K562 (cell line): ENCODE data around the gene SLC12A4. TPM values are rescaled to one million over a fixed set of nuclear protein-coding genes. Genes with fewer than 3 reads are reported as not detected.
A peak's percentile ranks its signal among the peaks of the same experiment; 100 is the strongest.

Source experiments
- DMBX1 ChIP-seq: fragments of 250-450 bp; sonication (Bioruptor Pico); IDR thresholded peaks from 2 replicates; pipeline ENCODE4 v1.8.0; 2022; ENCODE audit warnings: inconsistent platforms, mild to moderate bottlenecking, moderate library complexity, borderline replicate concordance
- FOXA3 ChIP-seq, 2 experiments: fragments of 450-650 bp in 1 of 2; sonication (generic) in 1 of 2; formaldehyde crosslinking; IDR thresholded peaks in 1 of 2; conservative IDR thresholded peaks in 1 of 2; 2 replicates each; pipeline versions ENCODE4 v1.4.0 to v1.8.0; 2020 to 2022; ENCODE audit warnings: mild to moderate bottlenecking in 2 of 2, missing genetic modification reagents in 1 of 2
- GTF2F1 ChIP-seq: IDR thresholded peaks from 2 replicates; pipeline ENCODE4 v1.6.1; 2011; ENCODE audit warnings: low read depth, low read length, improper control_type of control experiment
- MAFF ChIP-seq: IDR thresholded peaks from 2 replicates; pipeline ENCODE4 v1.6.1; 2012; ENCODE audit warnings: low read length, improper control_type of control experiment
- OTX1 ChIP-seq: fragments of 450-650 bp; formaldehyde crosslinking; IDR thresholded peaks from 2 replicates; pipeline ENCODE4 v1.4.0; 2022; ENCODE audit warnings: mild to moderate bottlenecking
- ZNF347 ChIP-seq: fragments of 450-650 bp; formaldehyde crosslinking; IDR thresholded peaks from 2 replicates; pipeline ENCODE4 v1.4.0; 2020; ENCODE audit warnings: low read depth, mild to moderate bottlenecking, moderate library complexity
- ZSCAN29 ChIP-seq: fragments of 450-650 bp; IDR thresholded peaks from 2 replicates; pipeline ENCODE4 v1.6.1; 2017
- polyA plus RNA-seq, 8 experiments: library from polyadenylated mRNA; depleted of rRNA in 4 of 8; stranded (reverse) in 5 of 8; unstranded in 3 of 8; fragments of >200 nt; fragmentation: Nextera tagmentation in 2 of 8; fragmentation: Illumina TruSeq in 1 of 8; extraction: Ambion mirVana in 2 of 8; extraction: Trizol in 1 of 8; gene quantifications; 2 replicates each; pipeline versions ENCODE4 v1.2.1 to v1.2.3, GENCODE V29; 2011 to 2014; ENCODE audit warnings: inconsistent platforms in 1 of 8, missing spikeins in 1 of 8
- total RNA-seq, 7 experiments: library from RNA; depleted of rRNA in 6 of 7; stranded (reverse); fragments of >200 nt in 6 of 7; fragmentation: Illumina TruSeq in 2 of 7; extraction: Trizol in 2 of 7; gene quantifications; 2 replicates each; pipeline versions ENCODE4 v1.2.1 to v1.2.3, GENCODE V29; 2011 to 2021; ENCODE audit warnings: low replicate concordance in 1 of 7
- TF ChIP-seq, protein P1 (sequence below): sonication (generic); formaldehyde crosslinking; IDR thresholded peaks from 2 replicates; pipeline ENCODE4 v1.8.1; 2023; ENCODE audit warnings: mild to moderate bottlenecking, missing genetic modification reagents, moderate library complexity
- TF ChIP-seq, protein P2 (sequence below): sonication (generic); formaldehyde crosslinking; IDR thresholded peaks from 2 replicates; pipeline ENCODE4 v1.8.1; 2022; ENCODE audit warnings: missing genetic modification reagents
- TF ChIP-seq, protein P3 (sequence below): fragments of 250-450 bp; sonication (Bioruptor Pico); IDR thresholded peaks from 2 replicates; pipeline ENCODE4 v1.4.0; 2020; ENCODE audit warnings: mild to moderate bottlenecking, moderate library complexity, borderline replicate concordance
- TF ChIP-seq, protein P4 (sequence below): fragments of 450-650 bp; formaldehyde crosslinking; IDR thresholded peaks from 2 replicates; pipeline ENCODE4 v1.4.0; 2020; ENCODE audit warnings: mild to moderate bottlenecking, mixed read lengths
- TF ChIP-seq, protein P5 (sequence below): fragments of 250-450 bp; sonication (Bioruptor Pico); IDR thresholded peaks from 2 replicates; pipeline ENCODE4 v1.9.0; 2021; ENCODE audit warnings: mild to moderate bottlenecking

The SLC12A4 gene
- total and polyA plus RNA-seq, 9 of the 15 experiments (the other 6 are each of a cell fraction or from before 2014, with no cell fraction given) = 0.75 to 43.5 (median 15.0) TPM

DNA sequence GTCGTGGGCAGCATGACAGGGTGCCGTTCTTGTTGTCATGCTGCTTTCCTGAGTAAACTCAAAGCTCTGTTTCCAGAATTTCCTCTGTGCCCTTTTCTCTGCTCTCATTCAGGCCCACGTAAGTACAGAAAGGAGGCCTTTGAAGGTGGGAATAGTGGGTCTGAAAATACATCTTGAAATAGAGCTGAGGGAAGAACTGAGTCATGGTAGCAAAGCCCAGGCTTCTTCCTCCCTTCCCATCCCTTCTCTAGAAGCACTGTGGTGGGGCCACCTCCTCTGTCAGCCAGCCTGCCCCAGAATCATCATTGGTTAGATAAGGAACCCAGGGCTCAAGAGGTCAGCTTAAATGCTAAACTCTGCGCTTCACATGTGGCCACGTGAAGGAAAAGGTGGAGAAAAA, 46.2 kb downstream of the SLC12A4 start (continued):
- TF ChIP-seq, protein P1, sequence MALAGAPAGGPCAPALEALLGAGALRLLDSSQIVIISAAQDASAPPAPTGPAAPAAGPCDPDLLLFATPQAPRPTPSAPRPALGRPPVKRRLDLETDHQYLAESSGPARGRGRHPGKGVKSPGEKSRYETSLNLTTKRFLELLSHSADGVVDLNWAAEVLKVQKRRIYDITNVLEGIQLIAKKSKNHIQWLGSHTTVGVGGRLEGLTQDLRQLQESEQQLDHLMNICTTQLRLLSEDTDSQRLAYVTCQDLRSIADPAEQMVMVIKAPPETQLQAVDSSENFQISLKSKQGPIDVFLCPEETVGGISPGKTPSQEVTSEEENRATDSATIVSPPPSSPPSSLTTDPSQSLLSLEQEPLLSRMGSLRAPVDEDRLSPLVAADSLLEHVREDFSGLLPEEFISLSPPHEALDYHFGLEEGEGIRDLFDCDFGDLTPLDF (CRISPR knock-in tag) = no peak
- TF ChIP-seq MAFF = 0 out of 2 replicates have a peak, but pooled peaks have one; percentile 26
- TF ChIP-seq, protein P2, sequence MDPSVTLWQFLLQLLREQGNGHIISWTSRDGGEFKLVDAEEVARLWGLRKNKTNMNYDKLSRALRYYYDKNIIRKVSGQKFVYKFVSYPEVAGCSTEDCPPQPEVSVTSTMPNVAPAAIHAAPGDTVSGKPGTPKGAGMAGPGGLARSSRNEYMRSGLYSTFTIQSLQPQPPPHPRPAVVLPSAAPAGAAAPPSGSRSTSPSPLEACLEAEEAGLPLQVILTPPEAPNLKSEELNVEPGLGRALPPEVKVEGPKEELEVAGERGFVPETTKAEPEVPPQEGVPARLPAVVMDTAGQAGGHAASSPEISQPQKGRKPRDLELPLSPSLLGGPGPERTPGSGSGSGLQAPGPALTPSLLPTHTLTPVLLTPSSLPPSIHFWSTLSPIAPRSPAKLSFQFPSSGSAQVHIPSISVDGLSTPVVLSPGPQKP (CRISPR knock-in tag) = no peak
- TF ChIP-seq, protein P3, sequence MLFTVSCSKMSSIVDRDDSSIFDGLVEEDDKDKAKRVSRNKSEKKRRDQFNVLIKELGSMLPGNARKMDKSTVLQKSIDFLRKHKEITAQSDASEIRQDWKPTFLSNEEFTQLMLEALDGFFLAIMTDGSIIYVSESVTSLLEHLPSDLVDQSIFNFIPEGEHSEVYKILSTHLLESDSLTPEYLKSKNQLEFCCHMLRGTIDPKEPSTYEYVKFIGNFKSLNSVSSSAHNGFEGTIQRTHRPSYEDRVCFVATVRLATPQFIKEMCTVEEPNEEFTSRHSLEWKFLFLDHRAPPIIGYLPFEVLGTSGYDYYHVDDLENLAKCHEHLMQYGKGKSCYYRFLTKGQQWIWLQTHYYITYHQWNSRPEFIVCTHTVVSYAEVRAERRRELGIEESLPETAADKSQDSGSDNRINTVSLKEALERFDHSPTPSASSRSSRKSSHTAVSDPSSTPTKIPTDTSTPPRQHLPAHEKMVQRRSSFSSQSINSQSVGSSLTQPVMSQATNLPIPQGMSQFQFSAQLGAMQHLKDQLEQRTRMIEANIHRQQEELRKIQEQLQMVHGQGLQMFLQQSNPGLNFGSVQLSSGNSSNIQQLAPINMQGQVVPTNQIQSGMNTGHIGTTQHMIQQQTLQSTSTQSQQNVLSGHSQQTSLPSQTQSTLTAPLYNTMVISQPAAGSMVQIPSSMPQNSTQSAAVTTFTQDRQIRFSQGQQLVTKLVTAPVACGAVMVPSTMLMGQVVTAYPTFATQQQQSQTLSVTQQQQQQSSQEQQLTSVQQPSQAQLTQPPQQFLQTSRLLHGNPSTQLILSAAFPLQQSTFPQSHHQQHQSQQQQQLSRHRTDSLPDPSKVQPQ (CRISPR knock-in tag) = no peak
- no peak for TF ChIP-seq FOXA3 (CRISPR knock-in tag; conservative IDR thresholded peaks at IDR 0.05 in 1 of 2, IDR thresholded peaks at IDR 0.05 in 1 of 2)
- no peak for TF ChIP-seq ZSCAN29
- TF ChIP-seq OTX1 = no peak
- no peak for TF ChIP-seq DMBX1 (CRISPR knock-in tag)
- no peak for TF ChIP-seq GTF2F1
- TF ChIP-seq, protein P4, sequence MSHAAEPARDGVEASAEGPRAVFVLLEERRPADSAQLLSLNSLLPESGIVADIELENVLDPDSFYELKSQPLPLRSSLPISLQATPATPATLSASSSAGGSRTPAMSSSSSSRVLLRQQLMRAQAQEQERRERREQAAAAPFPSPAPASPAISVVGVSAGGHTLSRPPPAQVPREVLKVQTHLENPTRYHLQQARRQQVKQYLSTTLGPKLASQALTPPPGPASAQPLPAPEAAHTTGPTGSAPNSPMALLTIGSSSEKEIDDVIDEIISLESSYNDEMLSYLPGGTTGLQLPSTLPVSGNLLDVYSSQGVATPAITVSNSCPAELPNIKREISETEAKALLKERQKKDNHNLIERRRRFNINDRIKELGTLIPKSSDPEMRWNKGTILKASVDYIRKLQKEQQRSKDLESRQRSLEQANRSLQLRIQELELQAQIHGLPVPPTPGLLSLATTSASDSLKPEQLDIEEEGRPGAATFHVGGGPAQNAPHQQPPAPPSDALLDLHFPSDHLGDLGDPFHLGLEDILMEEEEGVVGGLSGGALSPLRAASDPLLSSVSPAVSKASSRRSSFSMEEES (CRISPR knock-in tag) = no peak
- TF ChIP-seq, protein P5, sequence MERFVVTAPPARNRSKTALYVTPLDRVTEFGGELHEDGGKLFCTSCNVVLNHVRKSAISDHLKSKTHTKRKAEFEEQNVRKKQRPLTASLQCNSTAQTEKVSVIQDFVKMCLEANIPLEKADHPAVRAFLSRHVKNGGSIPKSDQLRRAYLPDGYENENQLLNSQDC (CRISPR knock-in tag) = no peak
- no peak for TF ChIP-seq ZNF347 (CRISPR knock-in tag)
